Measurements from ENCODE around the gene D2HGDH. TPM values are rescaled to one million over a fixed set of nuclear protein-coding genes. Genes with fewer than 3 reads are reported as not detected.
A peak's percentile ranks its signal among the peaks of the same experiment; 100 is the strongest.

Gene D2HGDH
- total and polyA plus RNA-seq, 2 of the 13 experiments (the other 11 are each of a cell fraction or from before 2014, with no cell fraction given), result 19.2 to 20.3 TPM

- TF ChIP-seq PRDM10 (CRISPR knock-in tag; IDR thresholded peaks at IDR 0.05; ENCODE audit: low read depth), result no peak
- peak; percentile 71; the same call in 1 of the 2 replicates for TF ChIP-seq PREB (CRISPR knock-in tag; IDR thresholded peaks at IDR 0.05)
- peak; percentile 31; the same call in 1 of the 2 replicates for TF ChIP-seq ZNF891 (CRISPR knock-in tag; IDR thresholded peaks at IDR 0.05)
- no peak for TF ChIP-seq RFXANK (CRISPR knock-in tag; IDR thresholded peaks at IDR 0.05)
- TF ChIP-seq PCBP1 (IDR thresholded peaks at IDR 0.05; ENCODE audit: borderline replicate concordance, low read depth, low read length), result peak; percentile 47; the same call in 1 of the 2 replicates
- no peak for TF ChIP-seq JUNB (CRISPR knock-in tag; IDR thresholded peaks at IDR 0.05; ENCODE audit: borderline replicate concordance)
- no peak; the same call in 1 of the 2 replicates for TF ChIP-seq NR0B2 (CRISPR knock-in tag; IDR thresholded peaks at IDR 0.05)
- peak; percentile 16 for TF ChIP-seq TEAD3 (CRISPR knock-in tag; optimal IDR thresholded peaks at IDR 0.05; ENCODE audit: borderline replicate concordance)
- TF ChIP-seq NCOA2 (CRISPR knock-in tag; IDR thresholded peaks at IDR 0.05), result peak; percentile 55; the same call in 1 of the 2 replicates
- TF ChIP-seq CBX5 (CRISPR knock-in tag; IDR thresholded peaks at IDR 0.05; ENCODE audit: borderline replicate concordance), result no peak; the same call in 1 of the 2 replicates
- TF ChIP-seq KLF6 (CRISPR knock-in tag; IDR thresholded peaks at IDR 0.05), result peak; percentile 24
- TF ChIP-seq MAX (IDR thresholded peaks at IDR 0.05), result peak; percentile 75
- no peak for TF ChIP-seq ZNF7 (CRISPR knock-in tag; IDR thresholded peaks at IDR 0.05)
- TF ChIP-seq ZNF709 (CRISPR knock-in tag; IDR thresholded peaks at IDR 0.05), result peak; percentile 45; the same call in 1 of the 2 replicates
- TF ChIP-seq ZNF747 (CRISPR knock-in tag; IDR thresholded peaks at IDR 0.05; ENCODE audit: borderline replicate concordance), result no peak
- no peak; the same call in 1 of the 2 replicates for TF ChIP-seq ARNTL (CRISPR knock-in tag; IDR thresholded peaks at IDR 0.05)
- peak; percentile 40 for TF ChIP-seq REPIN1 (CRISPR knock-in tag; IDR thresholded peaks at IDR 0.05; ENCODE audit: borderline replicate concordance, low read depth)
- no peak for TF ChIP-seq ZFP62 (CRISPR knock-in tag; IDR thresholded peaks at IDR 0.05)
- peak; percentile 55; the same call in 1 of the 2 replicates for TF ChIP-seq SSRP1 (CRISPR knock-in tag; IDR thresholded peaks at IDR 0.05)
- no peak for TF ChIP-seq DBP (CRISPR knock-in tag; IDR thresholded peaks at IDR 0.05; ENCODE audit: not compliant biosample characterization)
- TF ChIP-seq ZNF274 (CRISPR knock-in tag; IDR thresholded peaks at IDR 0.05), result no peak
- peak; percentile 52; the same call in 1 of the 2 replicates for TF ChIP-seq ZNF136 (CRISPR knock-in tag; IDR thresholded peaks at IDR 0.05; ENCODE audit: low read depth)
- peak; percentile 57; the same call in 1 of the 2 replicates for TF ChIP-seq BATF2 (CRISPR knock-in tag; IDR thresholded peaks at IDR 0.05)
Observed at GRCh38 chr2:241774419-241775222, 40.2 kb downstream of the D2HGDH start (continued).

All from HepG2 (cell line).